Cerebellar cortex (tissue), 1 donor: ENCODE measurements around the gene SF3B6.
"Not testable (repeated sequence)": the region's sequence is repeated elsewhere in the genome, so short reads cannot be mapped to it uniquely, and the experiment has no call there.

ENCODE experiments used
- DNase-seq: peaks from one replicate; pipeline ENCODE4 v3.0.0-alpha.2; 2015; ENCODE audit warnings: low spot score

Gene SF3B6

GRCh38 chr2:24075915-24076848 lies at the start of gene SF3B6:
Gene SF3B6, minus strand, starts transcription at chr2:24076326. Its CDS starts 97 bp downstream, at chr2:24076229.
- peak; percentile 100 for DNase-seq

- DNase-seq: peak; percentile 64
Observed at GRCh38 chr2:24123922-24124580, 47.9 kb upstream of the SF3B6 start.

GRCh38 chr2:24123195-24123921 lies 47.2 kb upstream of the SF3B6 start, which contains the start of the genes FAM228B and PFN4:
Gene FAM228B, plus strand, starts transcription at chr2:24123469. Its CDS starts 893 bp downstream, at chr2:24124362.
Gene PFN4, minus strand, starts transcription at chr2:24123334. Its CDS starts 799 bp downstream, at chr2:24122535.
- peak; percentile 87 for DNase-seq

DNA sequence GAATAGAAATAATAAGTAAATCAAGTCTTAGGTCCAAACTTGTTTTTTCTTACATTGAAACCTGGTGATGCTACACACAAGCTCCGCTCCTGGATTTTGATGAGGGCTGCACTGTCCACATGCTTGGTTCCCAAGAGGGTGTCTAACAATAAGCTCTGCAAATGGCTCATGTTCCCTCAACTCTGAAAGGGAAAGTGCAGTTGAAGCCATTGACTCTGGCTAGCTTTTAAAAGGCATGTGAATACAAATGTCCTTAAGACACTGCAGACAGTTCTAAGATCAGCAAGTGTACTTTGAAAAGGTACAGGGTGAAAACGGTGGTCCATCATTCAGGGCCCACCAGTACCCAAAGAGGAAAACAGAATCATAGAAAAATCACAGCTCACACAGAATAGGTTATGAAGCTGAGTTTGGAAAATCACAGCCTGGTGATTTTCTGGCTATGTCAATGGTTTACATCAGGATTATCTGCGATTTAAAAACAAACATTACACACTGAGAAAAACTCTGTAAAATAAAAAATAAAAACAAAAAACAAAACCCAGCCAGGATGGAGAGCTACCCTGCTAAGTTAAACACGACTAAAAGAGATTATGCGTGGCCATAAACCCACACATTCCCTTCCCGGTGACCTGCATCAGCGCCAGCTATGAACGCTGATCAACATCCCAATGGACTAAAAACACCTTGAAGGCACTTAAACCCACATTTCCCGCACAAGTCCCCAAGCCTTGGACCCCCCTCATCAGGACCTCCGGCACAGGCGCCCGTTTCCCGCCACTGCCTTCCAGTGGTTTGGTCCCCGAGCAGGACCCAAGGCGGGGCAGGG lies 46.5 kb upstream of the SF3B6 start:
- DNase-seq: peak; percentile 46

- peak; percentile 23 for DNase-seq
Observed at GRCh38 chr2:24121469-24121868, 45.3 kb upstream of the SF3B6 start.

DNA sequence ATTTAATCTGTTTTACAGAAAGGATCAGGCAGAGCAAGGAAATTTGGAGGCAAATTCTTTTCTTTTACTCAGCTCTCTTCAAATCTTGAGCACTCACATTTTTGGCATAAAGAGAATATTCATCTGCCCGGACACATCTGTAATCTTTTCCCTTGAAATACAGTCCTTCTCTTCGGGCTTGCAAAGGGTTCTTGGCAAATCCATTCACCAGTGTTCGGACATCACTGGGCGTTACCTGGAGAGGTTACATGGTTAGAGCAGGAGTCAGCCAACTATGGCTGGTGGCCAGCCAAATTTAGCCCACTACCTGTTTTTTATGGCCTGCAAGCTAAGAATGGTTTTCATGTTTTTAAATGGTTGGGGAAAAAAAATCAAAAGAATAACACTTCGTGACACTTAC lies 44.9 kb upstream of the SF3B6 start:
- no peak for DNase-seq

DNA sequence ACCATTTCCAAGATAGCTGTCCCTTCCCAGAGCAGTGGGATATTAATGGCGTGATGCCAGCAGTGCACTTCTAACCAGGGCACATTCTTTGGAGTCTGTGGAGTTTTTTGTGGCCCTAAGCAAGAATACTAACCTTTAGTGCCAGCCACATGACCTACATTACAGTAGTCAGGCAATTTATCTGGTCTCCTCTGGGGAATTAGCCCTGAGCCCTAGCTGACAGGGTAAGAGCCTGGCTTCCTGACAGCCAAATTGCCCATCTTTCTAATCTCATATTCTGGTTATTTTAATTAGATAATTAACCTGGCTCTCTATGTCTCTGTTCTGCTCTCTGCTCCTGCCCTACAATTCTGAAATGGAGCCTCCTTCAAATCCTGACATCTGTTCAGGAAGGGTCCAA lies 41.8 kb upstream of the SF3B6 start:
- no peak for DNase-seq

GRCh38 chr2:24115057-24115456 lies 38.9 kb upstream of the SF3B6 start:
- no peak for DNase-seq

GRCh38 chr2:24111407-24111901 lies 35.3 kb upstream of the SF3B6 start:
- DNase-seq: no peak

DNA sequence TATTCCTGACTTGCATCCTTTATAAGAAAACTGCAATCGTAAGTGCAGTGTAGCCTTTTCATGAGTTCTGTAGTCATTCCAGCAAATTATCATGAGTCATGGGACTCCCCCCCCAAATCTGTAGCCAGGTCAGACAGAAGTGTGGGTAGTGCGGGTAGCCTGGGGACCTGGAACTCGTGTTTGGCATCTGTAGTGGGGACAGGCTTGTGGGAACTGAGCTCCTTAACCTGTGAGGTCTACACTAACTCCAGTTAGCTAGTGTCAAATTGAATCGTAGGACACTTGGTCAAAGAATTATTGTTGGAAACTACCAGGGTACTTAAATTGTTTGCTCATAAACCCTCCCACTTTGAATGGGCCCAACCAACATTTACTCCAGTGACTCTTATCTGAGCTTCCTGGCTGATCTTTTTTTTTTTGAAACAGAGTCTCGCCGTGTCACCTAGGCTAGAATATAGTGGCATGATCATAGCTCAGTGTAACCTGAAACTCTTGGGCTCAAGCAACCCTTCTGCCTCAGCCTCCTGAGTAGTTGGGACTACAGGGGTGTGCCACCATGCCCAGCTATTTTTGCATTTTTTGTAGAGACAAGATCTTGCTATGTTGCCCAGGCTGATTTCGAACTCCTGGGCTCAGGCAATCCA lies 34.7 kb upstream of the SF3B6 start:
- no peak for DNase-seq

DNA sequence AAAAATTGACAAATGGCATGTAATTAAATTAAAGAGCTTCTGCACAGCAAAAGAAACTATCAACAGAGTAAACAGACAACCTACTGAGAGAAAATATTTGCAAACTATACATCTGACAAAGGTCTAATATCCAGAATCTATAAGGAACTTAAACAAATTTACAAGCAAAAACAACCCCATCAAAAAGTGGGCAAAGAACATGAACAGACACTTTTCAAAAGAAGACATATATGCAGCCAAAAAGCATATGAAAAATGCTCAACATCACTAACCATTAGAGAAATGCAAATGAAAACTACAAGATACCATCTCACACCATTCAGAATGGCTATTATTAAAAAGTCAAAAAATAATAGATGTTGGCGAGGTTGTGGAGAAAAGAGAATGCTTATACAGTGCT lies 33.3 kb upstream of the SF3B6 start:
- not testable (repeated sequence) for DNase-seq

- DNase-seq: no peak
Observed at GRCh38 chr2:24107336-24107735, 31.2 kb upstream of the SF3B6 start.

- DNase-seq: no peak
Observed at GRCh38 chr2:24106786-24107185, 30.7 kb upstream of the SF3B6 start.

GRCh38 chr2:24105816-24106215 lies 29.7 kb upstream of the SF3B6 start:
- no peak for DNase-seq

DNA sequence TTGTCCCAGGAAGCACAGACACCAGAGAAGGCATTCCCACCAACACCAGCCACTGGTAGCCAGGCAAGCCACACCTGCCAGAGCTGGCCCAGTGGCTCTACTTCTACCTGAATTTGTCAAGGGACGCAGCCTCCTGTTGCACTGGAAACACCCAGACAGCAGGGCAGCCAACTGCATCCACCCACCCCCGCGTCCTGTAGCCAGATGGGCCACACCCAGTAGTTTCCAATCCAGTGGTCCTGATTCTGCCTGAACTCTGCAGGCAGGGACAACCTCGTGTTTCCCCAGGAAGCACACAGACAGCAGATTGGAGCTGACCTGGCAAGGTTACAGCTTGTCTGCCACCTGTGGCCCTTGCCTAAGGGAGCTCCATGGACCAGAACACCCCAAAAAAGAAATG lies 28.8 kb upstream of the SF3B6 start:
- DNase-seq: no peak

GRCh38 chr2:24104110-24104650 lies 28.1 kb upstream of the SF3B6 start:
- DNase-seq: no peak

- DNase-seq: no peak
Observed at GRCh38 chr2:24102677-24103076, 26.6 kb upstream of the SF3B6 start.

- no peak for DNase-seq
Observed at GRCh38 chr2:24101992-24102391, 25.9 kb upstream of the SF3B6 start.

GRCh38 chr2:24100732-24101131 lies 24.6 kb upstream of the SF3B6 start:
- not testable (repeated sequence) for DNase-seq

DNA sequence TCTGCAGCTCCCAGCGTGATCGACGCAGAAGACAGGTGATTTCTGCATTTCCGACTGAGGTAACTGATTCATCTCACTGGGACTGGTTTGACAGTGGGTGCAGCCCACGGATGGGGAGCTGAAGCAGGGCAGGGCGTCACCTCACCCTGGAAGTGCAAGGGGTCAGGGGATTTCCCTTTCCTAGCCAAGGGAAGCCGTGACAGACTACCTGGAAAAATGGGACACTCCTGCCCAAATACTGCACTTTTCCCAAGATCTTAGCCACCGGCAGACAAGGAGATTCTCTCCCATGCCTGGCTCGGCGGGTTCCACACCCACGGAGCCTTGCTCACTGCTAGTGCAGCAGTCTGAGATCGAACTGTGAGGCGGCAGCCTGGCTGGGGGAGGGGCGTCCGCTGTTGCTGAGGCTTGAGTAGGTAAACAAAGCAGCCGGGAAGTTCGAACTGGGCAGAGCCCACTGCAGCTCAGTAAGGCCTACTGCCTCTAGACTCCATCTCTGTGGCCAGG lies 19.1 kb upstream of the SF3B6 start:
- not testable (repeated sequence) for DNase-seq
